ENCODE results near the gene MIER2. TPM values are rescaled to one million over a fixed set of nuclear protein-coding genes. Genes with fewer than 3 reads are reported as not detected.

The MIER2 gene
- polyA plus RNA-seq, 3 donors, result 19.5 to 24.0 (median 22.0) TPM

GRCh38 chr19:335486-336066 is 9.0 kb downstream of the MIER2 start:
- no peak for DNase-seq (ENCODE audit: low read depth in 3 of 3, low spot score in 2 of 3)

GRCh38 chr19:335072-335471 is 9.5 kb downstream of the MIER2 start:
- no peak for DNase-seq (ENCODE audit: low read depth in 3 of 3, low spot score in 2 of 3)

GRCh38 chr19:334296-335071 is 10.1 kb downstream of the MIER2 start:
- DNase-seq (ENCODE audit: low read depth in 3 of 3, low spot score in 2 of 3), result no peak

- DNase-seq (ENCODE audit: low read depth in 3 of 3, low spot score in 2 of 3), result no peak
These were observed 14.1 kb downstream of the MIER2 start for GRCh38 chr19:330503-330902.

GRCh38 chr19:329876-330275 is 14.7 kb downstream of the MIER2 start:
- no peak for DNase-seq (ENCODE audit: low read depth in 3 of 3, low spot score in 2 of 3)

- no peak for DNase-seq (ENCODE audit: low read depth in 3 of 3, low spot score in 2 of 3)
These were observed 16.5 kb downstream of the MIER2 start for GRCh38 chr19:328025-328505.

GRCh38 chr19:327291-328024 is 17.1 kb downstream of the MIER2 start:
- DNase-seq (ENCODE audit: low read depth in 3 of 3, low spot score in 2 of 3), result no peak

- no peak for DNase-seq (ENCODE audit: low read depth in 3 of 3, low spot score in 2 of 3)
These were observed 17.7 kb downstream of the MIER2 start for GRCh38 chr19:326871-327270.

- no peak for DNase-seq (ENCODE audit: low read depth in 3 of 3, low spot score in 2 of 3)
These were observed 18.5 kb downstream of the MIER2 start for GRCh38 chr19:325937-326565.

- DNase-seq (ENCODE audit: low read depth in 3 of 3, low spot score in 2 of 3), result no peak
These were observed 19.2 kb downstream of the MIER2 start for GRCh38 chr19:325173-325936.

GRCh38 chr19:324716-325115 is 19.9 kb downstream of the MIER2 start:
- DNase-seq (ENCODE audit: low read depth in 3 of 3, low spot score in 2 of 3), result no peak

- no peak for DNase-seq (ENCODE audit: low read depth in 3 of 3, low spot score in 2 of 3)
These were observed 22.0 kb downstream of the MIER2 start for GRCh38 chr19:322616-323015.

GRCh38 chr19:318509-318774 is 26.2 kb downstream of the MIER2 start:
- DNase-seq (ENCODE audit: low read depth in 3 of 3, low spot score in 2 of 3), result no peak

GRCh38 chr19:317710-318508 is 26.7 kb downstream of the MIER2 start:
- DNase-seq (ENCODE audit: low read depth in 3 of 3, low spot score in 2 of 3), result no peak

- DNase-seq (ENCODE audit: low read depth in 3 of 3, low spot score in 2 of 3), result no peak
These were observed 28.8 kb downstream of the MIER2 start for GRCh38 chr19:315811-316210.

- DNase-seq (ENCODE audit: low read depth in 3 of 3, low spot score in 2 of 3), result no peak
These were observed 30.4 kb downstream of the MIER2 start for GRCh38 chr19:313988-314815.

GRCh38 chr19:313169-313987 is 31.2 kb downstream of the MIER2 start:
- no peak for DNase-seq (ENCODE audit: low read depth in 3 of 3, low spot score in 2 of 3)

- no peak for DNase-seq (ENCODE audit: low read depth in 3 of 3, low spot score in 2 of 3)
These were observed 32.8 kb downstream of the MIER2 start for GRCh38 chr19:311813-312261.
